H9 (cell line): ENCODE results near the gene KLK2. TPM values are rescaled to one million over a fixed set of nuclear protein-coding genes. Genes with fewer than 3 reads are reported as not detected.

Experiments used
- DNase-seq: peaks from one replicate; pipeline ENCODE4 v3.0.0-alpha.2; 2017
- H2AFZ ChIP-seq: one replicate; pipeline ENCODE4 v1.6.1; 2013; ENCODE audit warnings: mild to moderate bottlenecking, low read length, control low read depth, moderate library complexity
- H2AK5ac ChIP-seq: 2 replicates; pipeline ENCODE4 v1.6.1; 2013; ENCODE audit warnings: low read length, control low read depth, mixed read lengths; ENCODE audit not compliant: insufficient read length
- H2BK120ac ChIP-seq: one replicate; pipeline ENCODE4 v1.6.1; 2013; ENCODE audit warnings: low read depth, mild to moderate bottlenecking, low read length, control low read depth, inconsistent platforms; ENCODE audit not compliant: poor library complexity, severe bottlenecking
- H2BK12ac ChIP-seq: 2 replicates; pipeline ENCODE4 v1.6.1; 2013; ENCODE audit warnings: low read length, control low read depth, mixed read lengths, low read depth; ENCODE audit not compliant: insufficient read length
- H2BK15ac ChIP-seq: 2 replicates; pipeline ENCODE4 v1.6.1; 2013; ENCODE audit warnings: low read depth, low read length, control low read depth
- H2BK20ac ChIP-seq: one replicate; pipeline ENCODE4 v1.6.1; 2013; ENCODE audit warnings: low read depth, mild to moderate bottlenecking, low read length, control low read depth, inconsistent platforms; ENCODE audit not compliant: poor library complexity, severe bottlenecking
- H2BK5ac ChIP-seq: 2 replicates; pipeline ENCODE4 v1.6.1; 2013; ENCODE audit warnings: low read length, control low read depth, mixed read lengths; ENCODE audit not compliant: insufficient read length
- H3K14ac ChIP-seq: 2 replicates; pipeline ENCODE4 v1.6.1; 2013; ENCODE audit warnings: low read length, control low read depth; ENCODE audit not compliant: insufficient read depth
- H3K18ac ChIP-seq: 2 replicates; pipeline ENCODE4 v1.6.1; 2013; ENCODE audit warnings: low read depth, mild to moderate bottlenecking, mixed read lengths, low read length, control low read depth; ENCODE audit not compliant: insufficient read length
- H3K23ac ChIP-seq: 2 replicates; pipeline ENCODE4 v1.6.1; 2013; ENCODE audit warnings: low read length, control low read depth, mixed read lengths, low read depth; ENCODE audit not compliant: insufficient read length
- H3K23me2 ChIP-seq: 2 replicates; pipeline ENCODE4 v1.6.1; 2013; ENCODE audit warnings: low read depth, mild to moderate bottlenecking, mixed read lengths, low read length, control low read depth; ENCODE audit not compliant: insufficient read length, poor library complexity, severe bottlenecking
- H3K27ac ChIP-seq: 2 replicates; pipeline ENCODE4 v1.5.1; 2013; ENCODE audit warnings: low read length, control low read depth, mixed read lengths, low read depth; ENCODE audit not compliant: insufficient read length
- H3K27me3 ChIP-seq: 2 replicates; pipeline ENCODE4 v1.6.1; 2013; ENCODE audit warnings: low read length, control low read depth, inconsistent platforms; ENCODE audit not compliant: insufficient read depth
- H3K4ac ChIP-seq: 2 replicates; pipeline ENCODE4 v1.6.1; 2013; ENCODE audit warnings: low read depth, mild to moderate bottlenecking, control low read depth, inconsistent platforms, low read length, moderate library complexity
- H3K4me1 ChIP-seq: 2 replicates; pipeline ENCODE4 v1.6.1; 2013; ENCODE audit warnings: low read length, control low read depth, inconsistent platforms; ENCODE audit not compliant: insufficient read depth
- H3K4me2 ChIP-seq: 2 replicates; pipeline ENCODE4 v1.6.1; 2013; ENCODE audit warnings: low read length, control low read depth, mixed read lengths; ENCODE audit not compliant: insufficient read length, insufficient read depth
- H3K56ac ChIP-seq: 2 replicates; pipeline ENCODE4 v1.6.1; 2013; ENCODE audit warnings: low read depth, mild to moderate bottlenecking, mixed read lengths, low read length, control low read depth; ENCODE audit not compliant: insufficient read length
- H3K79me1 ChIP-seq: 2 replicates; pipeline ENCODE4 v1.6.1; 2013; ENCODE audit warnings: low read depth, mild to moderate bottlenecking, moderate library complexity, low read length, control low read depth, inconsistent platforms; ENCODE audit not compliant: insufficient read depth, poor library complexity, severe bottlenecking
- H3K79me2 ChIP-seq: 2 replicates; pipeline ENCODE4 v1.6.1; 2013; ENCODE audit warnings: low read length, control low read depth, inconsistent platforms; ENCODE audit not compliant: insufficient read depth
- H3K9ac ChIP-seq: 2 replicates; pipeline ENCODE4 v1.6.1; 2013; ENCODE audit warnings: low read length, control low read depth, mixed read lengths; ENCODE audit not compliant: insufficient read length; ENCODE audit errors: extremely low read depth
- H3K9me3 ChIP-seq: one replicate; pipeline ENCODE4 v1.6.1; 2013; ENCODE audit warnings: low read depth, low read length, inconsistent platforms; ENCODE audit not compliant: control insufficient read depth
- H3T11ph ChIP-seq: one replicate; pipeline ENCODE4 v1.6.1; 2013; ENCODE audit warnings: mild to moderate bottlenecking, low read length, control low read depth, inconsistent platforms
- H4K20me1 ChIP-seq: one replicate; pipeline ENCODE4 v1.6.1; 2013; ENCODE audit not compliant: control insufficient read depth, insufficient read length, insufficient read depth
- H4K5ac ChIP-seq: 2 replicates; pipeline ENCODE4 v1.6.1; 2013; ENCODE audit warnings: low read depth, mild to moderate bottlenecking, mixed read lengths, low read length, control low read depth; ENCODE audit not compliant: insufficient read length
- H4K8ac ChIP-seq: replicated peaks from 2 replicates; pipeline ENCODE4 v1.6.1; 2013; ENCODE audit warnings: low read length, control low read depth, mixed read lengths, low read depth; ENCODE audit not compliant: insufficient read length
- H4K91ac ChIP-seq: 2 replicates; pipeline ENCODE4 v1.6.1; 2013; ENCODE audit warnings: low read depth, mild to moderate bottlenecking, moderate library complexity, mixed read lengths, low read length, control low read depth; ENCODE audit not compliant: insufficient read length
- H3K27ac Mint-ChIP-seq, 3 experiments: 2 replicates in 2 of 3; 3 replicates in 1 of 3; pipeline ENCODE4 v1.8.0; 2020 to 2021; ENCODE audit warnings: mixed read lengths in 3 of 3, mild to moderate bottlenecking in 1 of 3, moderate library complexity in 1 of 3
- H3K27me3 Mint-ChIP-seq: 2 replicates; pipeline ENCODE4 v1.8.0; 2021; ENCODE audit warnings: low read depth, mild to moderate bottlenecking, moderate library complexity, mixed read lengths
- H3K36me3 Mint-ChIP-seq, 3 experiments: 2 replicates in 2 of 3; 3 replicates in 1 of 3; pipeline ENCODE4 v1.8.0; 2020 to 2021; ENCODE audit warnings: low read depth in 3 of 3, mixed read lengths in 3 of 3; ENCODE audit not compliant: insufficient read depth in 1 of 3
- H3K4me1 Mint-ChIP-seq, 2 experiments: 2 replicates each; pipeline ENCODE4 v1.8.0; 2020; ENCODE audit warnings: mixed read lengths in 2 of 2
- H3K4me3 Mint-ChIP-seq, 2 experiments: 2 replicates in 1 of 2; 3 replicates in 1 of 2; pipeline ENCODE4 v1.8.0; 2020 to 2021; ENCODE audit warnings: mild to moderate bottlenecking in 2 of 2, mixed read lengths in 2 of 2, moderate library complexity in 1 of 2
- H3K9me3 Mint-ChIP-seq, 2 experiments: 2 replicates in 1 of 2; 3 replicates in 1 of 2; pipeline ENCODE4 v1.8.0; 2020; ENCODE audit warnings: mild to moderate bottlenecking in 2 of 2, mixed read lengths in 2 of 2, moderate library complexity in 1 of 2
- whole genome bisulfite sequencing: extraction: QIAGEN DNeasy Blood & Tissue Kit; methylation state at CpG from one replicate; pipeline ENCODE4 v1.1.7; 2013; ENCODE audit warnings: missing lambda C conversion rate, low lambda C conversion rate, mixed read lengths; ENCODE audit not compliant: insufficient read length; ENCODE audit errors: extremely low coverage; 5-methylcytosine and 5-hydroxymethylcytosine counted together
- total RNA-seq: library from RNA; stranded (reverse); gene quantifications from 2 replicates; pipeline ENCODE4 v1.2.1, GENCODE V29; 2021
- TF ChIP-seq, protein P1 (sequence below): fragments of 200-600 bp; sonication (generic); conservative IDR thresholded peaks from 3 replicates; pipeline ENCODE4 v1.8.0; 2021; ENCODE audit warnings: antibody characterized with exemption, mild to moderate bottlenecking

KLK2 gene
- total RNA-seq, 1 experiment from 2014 or later, result not detected

DNA sequence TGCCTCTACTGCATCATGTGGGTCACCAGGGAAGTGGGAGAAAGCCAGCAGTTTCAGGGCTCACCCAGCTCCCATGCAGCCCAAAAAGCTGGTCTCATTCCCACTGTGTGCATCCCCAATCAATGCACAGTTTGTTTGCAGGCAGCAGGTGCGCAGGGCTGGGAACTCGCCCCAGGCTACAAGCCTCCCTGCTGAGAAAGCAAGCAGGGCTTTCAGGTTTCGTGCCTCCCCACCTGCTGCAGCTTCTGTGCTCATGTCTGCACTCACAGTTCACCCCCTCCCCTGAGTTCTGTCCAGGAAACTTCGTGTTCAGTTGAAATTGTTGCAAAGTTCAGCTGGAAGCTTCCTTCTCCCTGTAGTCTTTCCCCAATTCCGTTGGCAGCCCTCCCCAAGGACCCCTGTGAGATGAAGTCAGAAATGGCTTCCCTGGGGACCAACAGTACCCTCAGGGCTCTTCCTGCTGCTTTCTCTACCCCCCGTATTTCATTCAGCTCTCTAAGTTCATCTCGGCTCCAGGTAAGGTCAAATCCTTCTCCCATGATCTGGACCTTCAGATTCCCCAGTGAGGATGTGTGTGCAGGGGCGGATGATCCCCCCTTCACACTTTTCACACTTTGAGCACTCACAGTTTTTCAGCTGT lies 28.8 kb upstream of the KLK2 start:
- H2AK5ac ChIP-seq, result no peak overlapping the region
- no peak overlapping the region for H3K23ac ChIP-seq
- no peak overlapping the region for H4K8ac ChIP-seq
- H3K27ac ChIP-seq, result no peak overlapping the region
- no peak overlapping the region for H3K9ac ChIP-seq
- H2AFZ ChIP-seq, result no peak overlapping the region
- H3K27me3 ChIP-seq, result 0 out of 2 replicates have a peak, but pooled peaks cover 2% of the 10 kb centered on the region
- no peak overlapping the region for H3K14ac ChIP-seq
- WGBS, result no CpG with 5 or more reads among the region's 8 CpGs
- peaks cover 13 to 14% of the 10 kb centered on the region in 2 experiments for H3K4me1 Mint-ChIP-seq
- no peaks in the 10 kb centered on the region for H3K79me1 ChIP-seq
- no peaks in the 10 kb centered on the region for H3K23me2 ChIP-seq
- no peak overlapping the region for H2BK12ac ChIP-seq
- H3K4me2 ChIP-seq, result no peak overlapping the region
- H3K9me3 ChIP-seq, result no peaks in the 10 kb centered on the region
- H3K79me2 ChIP-seq, result no peaks in the 10 kb centered on the region
- TF ChIP-seq, protein P1, sequence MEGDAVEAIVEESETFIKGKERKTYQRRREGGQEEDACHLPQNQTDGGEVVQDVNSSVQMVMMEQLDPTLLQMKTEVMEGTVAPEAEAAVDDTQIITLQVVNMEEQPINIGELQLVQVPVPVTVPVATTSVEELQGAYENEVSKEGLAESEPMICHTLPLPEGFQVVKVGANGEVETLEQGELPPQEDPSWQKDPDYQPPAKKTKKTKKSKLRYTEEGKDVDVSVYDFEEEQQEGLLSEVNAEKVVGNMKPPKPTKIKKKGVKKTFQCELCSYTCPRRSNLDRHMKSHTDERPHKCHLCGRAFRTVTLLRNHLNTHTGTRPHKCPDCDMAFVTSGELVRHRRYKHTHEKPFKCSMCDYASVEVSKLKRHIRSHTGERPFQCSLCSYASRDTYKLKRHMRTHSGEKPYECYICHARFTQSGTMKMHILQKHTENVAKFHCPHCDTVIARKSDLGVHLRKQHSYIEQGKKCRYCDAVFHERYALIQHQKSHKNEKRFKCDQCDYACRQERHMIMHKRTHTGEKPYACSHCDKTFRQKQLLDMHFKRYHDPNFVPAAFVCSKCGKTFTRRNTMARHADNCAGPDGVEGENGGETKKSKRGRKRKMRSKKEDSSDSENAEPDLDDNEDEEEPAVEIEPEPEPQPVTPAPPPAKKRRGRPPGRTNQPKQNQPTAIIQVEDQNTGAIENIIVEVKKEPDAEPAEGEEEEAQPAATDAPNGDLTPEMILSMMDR, result no peak
- no peak overlapping the region for H4K91ac ChIP-seq
- no peak overlapping the region for H3K27ac Mint-ChIP-seq
- no peak overlapping the region for H3K56ac ChIP-seq
- no peak overlapping the region for H2BK20ac ChIP-seq
- H3K4ac ChIP-seq, result no peak overlapping the region
- no peaks in the 10 kb centered on the region for H3K4me1 ChIP-seq
- no peak overlapping the region for H3T11ph ChIP-seq
- H3K4me3 Mint-ChIP-seq, result no peak overlapping the region
- H3K9me3 Mint-ChIP-seq, result peaks cover 0 to 8% of the 10 kb centered on the region in 2 experiments; a peak in 3 of 5 replicates
- no peak for DNase-seq
- no peaks in the 10 kb centered on the region for H3K36me3 Mint-ChIP-seq
- H3K27me3 Mint-ChIP-seq, result peaks cover 81% of the 10 kb centered on the region
- no peak overlapping the region for H3K18ac ChIP-seq
- no peaks in the 10 kb centered on the region for H4K20me1 ChIP-seq
- no peak overlapping the region for H2BK120ac ChIP-seq
- no peak overlapping the region for H4K5ac ChIP-seq
- no peak overlapping the region for H2BK5ac ChIP-seq
- H2BK15ac ChIP-seq, result no peak overlapping the region
